Tibial nerve (tissue), 4 donors: ENCODE data around the gene MAGI2. TPM values are rescaled to one million over a fixed set of nuclear protein-coding genes. Genes with fewer than 3 reads are reported as not detected.

Source experiments
- DNase-seq, 2 donors: peaks; one replicate each; pipeline ENCODE4 v3.0.0-alpha.2; 2019; ENCODE audit warnings: low spot score in 2 of 2
- H3K27ac ChIP-seq, 4 donors: fragments of 200-600 bp; sonication (generic) in 3 of 4; one replicate each; pipeline ENCODE4 v1.5.1; 2017 to 2019; ENCODE audit warnings: mild to moderate bottlenecking in 1 of 4
- H3K27me3 ChIP-seq, 2 donors: fragments of 200-600 bp; sonication (generic) in 1 of 2; one replicate each; pipeline versions ENCODE4 v1.5.1 to v1.6.0; 2017 to 2019
- H3K36me3 ChIP-seq, 3 donors: fragments of 200-600 bp; sonication (generic); one replicate each; pipeline ENCODE4 v1.5.1; 2018 to 2019
- H3K4me1 ChIP-seq, 4 donors: fragments of 200-600 bp; sonication (generic) in 3 of 4; one replicate each; pipeline ENCODE4 v1.5.1; 2017 to 2019
- H3K4me3 ChIP-seq, 4 donors: fragments of 200-600 bp; sonication (generic) in 3 of 4; one replicate each; pipeline ENCODE4 v1.5.1; 2017 to 2019; ENCODE audit warnings: mild to moderate bottlenecking in 1 of 4, moderate library complexity in 1 of 4
- H3K9me3 ChIP-seq, 4 donors: fragments of 200-600 bp; sonication (generic) in 3 of 4; one replicate each; pipeline ENCODE4 v1.5.1; 2017 to 2019
- CTCF ChIP-seq, 5 experiments: fragments of 200-600 bp in 3 of 5; fragments of 450-650 bp in 2 of 5; sonication (generic) in 3 of 5; IDR thresholded peaks; one replicate each; pipeline ENCODE4 v1.5.1; 2016 to 2019; ENCODE audit warnings: antibody characterized with exemption in 5 of 5, mild to moderate bottlenecking in 3 of 5, moderate library complexity in 2 of 5
- EP300 ChIP-seq, 2 donors: sonication (generic); formaldehyde crosslinking; IDR thresholded peaks; one replicate each; pipeline ENCODE4 v1.6.1; 2017; ENCODE audit warnings: antibody characterized with exemption in 2 of 2, mild to moderate bottlenecking in 1 of 2
- POLR2A ChIP-seq, 2 donors: fragments of 450-650 bp; IDR thresholded peaks; one replicate each; pipeline ENCODE4 v1.6.1; 2017; ENCODE audit warnings: antibody characterized with exemption in 2 of 2, mild to moderate bottlenecking in 2 of 2, moderate library complexity in 2 of 2
- WGBS, 2 donors: methylation state at CpG; one replicate each; pipeline ENCODE4 v1.1.5; 2018; 5-methylcytosine and 5-hydroxymethylcytosine counted together
- total RNA-seq, 4 donors: library from RNA; depleted of rRNA; stranded (reverse); fragments of >200 nt; gene quantifications; one replicate each; pipeline ENCODE4 v1.1.0, GENCODE V29; 2016

MAGI2 gene
- total RNA-seq, 4 donors from 2014 or later, result 33.6 to 58.2 (median 55.6) TPM

GRCh38 chr7:78185149-78185745 is 1268.2 kb downstream of the MAGI2 start:
- WGBS, 2 donors, result 85 to 87% methylated on average over 4 of the region's 4 CpGs
- Histone ChIP-seq H3K4me1 (no peaks in the 10 kb centered on the region), H3K4me3 (no peak overlapping the region), H3K9me3 (no peaks in the 10 kb centered on the region), H3K36me3 (no peaks in the 10 kb centered on the region), H3K27ac (no peak overlapping the region), H3K27me3 (no peaks in the 10 kb centered on the region)
- DNase-seq, result no peak
- no peak for TF ChIP-seq CTCF (IDR thresholded peaks at IDR 0.05)
- no peak for TF ChIP-seq POLR2A (IDR thresholded peaks at IDR 0.05)
- no peak for TF ChIP-seq EP300 (IDR thresholded peaks at IDR 0.05)

GRCh38 chr7:78184299-78184698 is 1269.2 kb downstream of the MAGI2 start:
- TF ChIP-seq CTCF (IDR thresholded peaks at IDR 0.05), result no peak
- TF ChIP-seq EP300 (IDR thresholded peaks at IDR 0.05), result no peak
- no peak for TF ChIP-seq POLR2A (IDR thresholded peaks at IDR 0.05)
- H3K27ac ChIP-seq, result no peak overlapping the region
- no peaks in the 10 kb centered on the region for H3K36me3 ChIP-seq
- no peaks in the 10 kb centered on the region for H3K4me1 ChIP-seq
- no peaks in the 10 kb centered on the region for H3K9me3 ChIP-seq
- DNase-seq, result no peak
- H3K4me3 ChIP-seq, result no peak overlapping the region
- WGBS, 2 donors, result 97 to 98% methylated on average over 1 of the region's 1 CpG
- no peaks in the 10 kb centered on the region for H3K27me3 ChIP-seq

- Histone ChIP-seq H3K36me3 (no peaks in the 10 kb centered on the region), H3K27ac (no peak overlapping the region), H3K9me3 (no peaks in the 10 kb centered on the region), H3K4me3 (no peak overlapping the region), H3K4me1 (peaks cover 0 to 8% (median 0%) of the 10 kb centered on the region in 4 donors), H3K27me3 (no peaks in the 10 kb centered on the region)
- 79 to 84% methylated on average over 4 of the region's 4 CpGs for WGBS, 2 donors
- DNase-seq, result no peak
- TF ChIP-seq CTCF (IDR thresholded peaks at IDR 0.05) (no peak), POLR2A (IDR thresholded peaks at IDR 0.05) (no peak), EP300 (IDR thresholded peaks at IDR 0.05) (no peak)
Observed at GRCh38 chr7:78179827-78180477, 1273.5 kb downstream of the MAGI2 start.

GRCh38 chr7:78179211-78179610 is 1274.3 kb downstream of the MAGI2 start:
- no peak for DNase-seq
- H3K9me3 ChIP-seq, result no peaks in the 10 kb centered on the region
- 37 to 38% methylated on average over 5 of the region's 5 CpGs for WGBS, 2 donors
- no peaks in the 10 kb centered on the region for H3K36me3 ChIP-seq
- H3K27ac ChIP-seq, result no peak overlapping the region
- no peak for TF ChIP-seq POLR2A (IDR thresholded peaks at IDR 0.05)
- no peak for TF ChIP-seq CTCF (IDR thresholded peaks at IDR 0.05)
- no peak for TF ChIP-seq EP300 (IDR thresholded peaks at IDR 0.05)
- no peak overlapping the region for H3K4me3 ChIP-seq
- H3K4me1 ChIP-seq, result peaks cover 0 to 8% (median 0%) of the 10 kb centered on the region in 4 donors
- no peaks in the 10 kb centered on the region for H3K27me3 ChIP-seq

GRCh38 chr7:78178319-78178718 is 1275.1 kb downstream of the MAGI2 start:
- WGBS, 2 donors, result 94 to 95% methylated on average over 2 of the region's 2 CpGs
- DNase-seq, result no peak
- Histone ChIP-seq H3K27ac (no peak overlapping the region), H3K36me3 (no peaks in the 10 kb centered on the region), H3K4me1 (peaks cover 0 to 8% (median 0%) of the 10 kb centered on the region in 4 donors), H3K9me3 (no peaks in the 10 kb centered on the region), H3K4me3 (no peak overlapping the region), H3K27me3 (no peaks in the 10 kb centered on the region)
- no peak for TF ChIP-seq POLR2A (IDR thresholded peaks at IDR 0.05)
- TF ChIP-seq CTCF (IDR thresholded peaks at IDR 0.05), result no peak
- TF ChIP-seq EP300 (IDR thresholded peaks at IDR 0.05), result no peak
